Measurements from ENCODE around the gene ATG2A.

Gene ATG2A

DNA sequence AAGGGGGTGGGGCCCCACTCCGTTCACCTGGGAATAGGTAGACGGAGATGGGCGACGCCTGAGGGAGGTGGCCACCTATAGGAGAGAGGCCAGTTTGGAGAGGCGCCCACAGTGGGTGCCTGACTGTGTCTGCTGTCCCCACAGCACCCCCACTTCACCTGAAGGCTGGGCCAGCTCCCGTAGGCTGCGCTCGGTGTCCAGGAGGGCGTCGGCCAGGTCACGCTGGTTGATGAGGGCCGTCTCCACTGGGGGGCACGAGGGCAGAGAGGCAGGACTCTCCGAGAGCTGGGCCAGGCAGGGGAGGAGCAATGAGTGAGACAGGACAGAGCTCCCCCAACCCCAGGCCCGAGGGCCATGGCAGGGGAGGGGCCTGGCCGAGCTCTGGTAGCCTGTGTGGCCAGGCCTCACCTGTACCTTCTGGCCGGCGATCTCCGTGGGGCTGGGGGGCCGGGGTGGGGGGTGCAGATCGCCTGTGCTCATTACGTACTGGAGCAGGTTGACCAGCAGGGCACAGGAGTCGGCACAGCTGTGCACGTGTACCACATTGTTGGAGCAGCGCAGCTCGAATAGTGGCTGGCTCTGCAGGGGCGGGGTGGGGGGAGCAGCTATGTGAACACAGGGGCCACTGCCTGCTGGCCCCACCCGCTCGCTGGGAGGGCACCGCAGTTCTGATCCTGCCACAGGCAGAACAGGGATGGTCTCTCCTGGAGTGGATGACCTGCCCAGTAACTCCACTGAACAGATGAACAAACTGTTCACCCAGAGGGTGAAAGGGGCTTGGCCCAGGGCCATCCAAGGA is 14.7 kb downstream of the ATG2A start:
- DNase-seq (ENCODE audit: low read depth in 2 of 2), result no peak

DNA sequence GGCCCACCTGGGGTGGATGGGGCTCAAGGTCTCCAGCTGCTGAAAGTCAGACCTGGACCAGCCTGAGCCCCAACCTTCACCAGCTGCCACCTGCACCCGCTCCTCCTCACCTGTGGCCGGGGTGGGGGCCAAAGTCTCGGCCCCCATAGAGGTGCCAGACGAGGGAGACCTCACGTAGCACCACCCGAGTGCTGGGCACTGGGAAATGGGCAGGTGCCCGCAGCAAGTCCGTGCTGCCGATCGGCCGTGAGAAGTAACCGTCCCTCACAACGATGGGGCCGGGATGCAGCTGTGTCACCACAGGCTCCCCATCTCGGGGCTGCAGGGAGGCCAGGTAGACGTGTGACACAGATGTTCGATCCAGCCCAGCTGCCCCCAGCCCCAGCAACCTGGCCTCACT is 16.2 kb downstream of the ATG2A start:
- no peak for DNase-seq (ENCODE audit: low read depth in 2 of 2)

DNA sequence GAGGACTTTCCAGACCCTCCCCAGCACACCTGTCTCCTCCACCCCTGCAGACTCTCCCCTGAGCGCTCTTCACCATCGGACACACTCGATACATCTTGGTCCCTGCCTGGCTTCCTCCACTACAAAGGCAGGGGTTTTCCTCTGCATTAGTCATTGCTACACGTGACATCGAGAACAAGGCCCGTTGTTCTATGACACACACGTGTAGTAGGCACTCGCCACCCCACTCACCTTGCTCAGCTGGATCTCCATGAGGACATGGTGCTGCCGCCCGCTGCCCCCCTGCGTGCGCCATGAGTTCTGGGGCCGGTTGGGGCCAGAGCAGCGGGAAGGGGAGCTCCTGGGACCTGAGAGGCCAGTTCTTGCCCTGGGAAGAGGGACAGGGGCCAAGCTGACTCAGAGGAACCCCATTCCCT is 16.7 kb downstream of the ATG2A start:
- DNase-seq (ENCODE audit: low read depth in 2 of 2), result peak in 1 of 2 donors; percentile 51

DNA sequence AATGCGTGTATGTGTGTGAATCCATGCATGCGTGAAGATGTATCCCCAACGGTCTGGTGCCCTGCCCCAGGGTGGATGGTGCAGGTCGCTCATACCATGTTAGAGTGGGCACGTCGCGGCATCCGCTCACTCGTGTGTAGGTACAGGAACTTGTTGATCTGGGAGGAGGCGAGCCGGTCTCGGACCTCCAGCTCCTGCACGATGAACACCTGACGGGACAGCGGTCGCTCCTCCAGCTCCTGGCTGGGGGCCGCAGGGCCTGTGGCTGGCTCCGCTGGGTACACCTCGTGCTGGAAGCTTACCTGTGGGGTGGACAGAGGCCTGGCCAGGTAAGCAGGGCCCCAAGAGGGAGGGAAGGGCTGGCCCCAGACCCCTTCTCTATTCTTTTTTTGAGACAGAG is 18.5 kb downstream of the ATG2A start:
- DNase-seq (ENCODE audit: low read depth in 2 of 2), result no peak

DNA sequence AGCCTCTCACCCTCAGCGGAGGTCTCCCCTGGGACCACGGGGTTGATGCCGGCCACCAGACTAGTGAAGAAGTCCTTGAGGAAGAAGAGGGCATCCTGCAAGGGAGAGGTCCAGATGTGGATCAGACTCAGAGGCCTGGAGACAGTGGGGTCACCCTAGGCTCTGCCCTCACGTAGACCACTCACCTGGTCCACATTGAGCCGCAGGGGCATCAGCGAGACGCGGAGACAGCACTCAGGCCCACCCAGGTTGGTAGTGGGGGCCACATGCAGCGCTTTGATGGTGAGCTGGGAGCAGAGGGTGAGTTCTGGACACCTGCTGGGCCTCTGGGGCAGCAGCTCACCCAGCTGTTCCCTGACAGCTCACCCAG is 18.9 kb downstream of the ATG2A start:
- DNase-seq (ENCODE audit: low read depth in 2 of 2), result no peak

DNA sequence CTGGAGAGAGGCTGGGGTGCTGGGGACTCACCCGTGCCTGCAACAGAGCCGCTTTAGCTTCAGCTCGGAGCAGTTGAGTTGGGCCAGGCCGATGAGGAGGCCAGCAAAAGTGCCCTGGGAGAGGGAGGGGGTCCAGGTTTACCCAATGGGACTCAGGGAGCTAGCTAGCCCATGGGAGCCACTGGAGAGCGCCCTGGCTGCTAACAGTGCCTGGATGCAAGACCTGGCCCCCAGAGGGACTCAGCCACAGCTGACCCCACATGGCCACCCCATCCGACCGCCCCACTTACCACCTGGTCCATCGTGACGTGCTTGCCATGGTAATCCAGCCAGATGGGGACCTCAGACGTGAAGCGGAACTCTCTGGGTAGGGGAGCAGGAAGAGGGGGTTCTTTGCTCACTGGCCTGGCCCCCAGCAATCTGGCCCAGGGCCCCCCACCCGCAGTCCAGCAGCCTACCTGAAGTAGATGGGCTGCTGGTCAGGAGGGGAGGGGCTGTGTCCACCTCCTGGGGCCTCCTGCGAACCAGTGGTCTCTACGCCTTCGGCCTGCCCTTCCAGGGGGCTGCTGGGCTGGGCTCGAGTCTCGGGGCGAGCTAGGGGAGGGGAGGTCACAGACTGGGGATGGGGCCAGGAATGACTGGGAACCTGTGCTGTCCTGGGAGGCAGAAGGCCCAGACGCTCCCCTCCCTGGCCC is 19.5 kb downstream of the ATG2A start:
- no peak for DNase-seq (ENCODE audit: low read depth in 2 of 2)

DNA sequence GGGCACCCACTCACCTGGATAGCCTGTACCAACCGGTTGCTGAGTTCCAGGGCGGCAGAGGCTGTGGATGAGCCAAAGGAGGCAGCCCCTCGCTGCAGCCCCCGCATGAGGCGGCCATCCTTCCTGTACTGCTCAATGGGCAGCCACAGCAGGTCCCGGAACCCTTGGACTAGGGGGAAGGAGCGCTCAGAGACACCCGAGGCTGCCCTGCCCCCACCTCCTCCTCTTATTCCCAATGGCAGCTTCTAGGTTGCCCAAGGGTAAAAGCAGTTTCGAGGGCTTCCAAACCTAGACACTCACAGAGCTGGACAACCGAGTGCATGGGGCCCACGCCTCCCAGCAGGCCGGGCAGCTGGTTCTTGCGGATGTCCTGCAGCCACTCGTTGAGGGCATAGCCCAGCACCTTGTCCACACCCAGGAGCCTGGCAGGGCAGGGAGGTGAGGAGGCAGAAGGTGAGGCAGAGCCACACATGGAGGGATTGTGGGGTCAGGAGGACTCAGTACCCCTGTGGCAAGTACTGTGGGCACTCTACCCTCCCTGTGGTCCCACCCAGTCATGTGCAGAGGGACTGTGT is 20.5 kb downstream of the ATG2A start:
- DNase-seq (ENCODE audit: low read depth in 2 of 2), result no peak

DNA sequence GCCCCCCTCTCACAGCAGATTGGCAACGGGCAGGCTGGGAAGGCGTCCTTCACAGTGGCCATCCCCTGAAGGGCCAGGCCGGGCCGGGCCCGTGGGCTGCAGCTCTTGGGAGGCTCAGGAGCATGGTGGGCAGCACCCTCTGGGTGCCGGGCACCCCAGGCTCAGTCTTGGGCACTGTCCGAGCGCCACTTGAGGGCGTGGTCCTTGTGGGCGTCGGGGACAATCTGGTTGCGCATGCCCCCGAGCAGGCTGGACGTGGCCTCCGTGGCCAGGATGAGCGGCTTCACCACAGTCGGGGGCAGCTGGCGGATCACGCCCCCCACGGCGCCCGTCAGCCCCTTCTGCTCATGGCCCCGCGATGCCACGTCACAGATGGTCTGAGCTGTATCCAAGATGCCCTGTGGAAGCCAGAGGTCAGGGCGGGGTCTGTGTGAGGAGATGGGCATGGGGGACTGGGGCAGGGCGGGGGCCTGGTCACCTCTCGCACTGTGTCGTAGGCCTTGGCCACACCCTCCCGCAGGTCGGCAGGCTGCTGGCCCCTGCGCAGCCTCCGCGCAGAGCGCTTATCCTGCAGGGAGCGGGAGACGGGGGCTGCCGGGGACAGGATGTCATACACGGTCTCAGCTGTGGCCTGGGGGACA is 22.1 kb downstream of the ATG2A start:
- no peak for DNase-seq (ENCODE audit: low read depth in 2 of 2)

DNA sequence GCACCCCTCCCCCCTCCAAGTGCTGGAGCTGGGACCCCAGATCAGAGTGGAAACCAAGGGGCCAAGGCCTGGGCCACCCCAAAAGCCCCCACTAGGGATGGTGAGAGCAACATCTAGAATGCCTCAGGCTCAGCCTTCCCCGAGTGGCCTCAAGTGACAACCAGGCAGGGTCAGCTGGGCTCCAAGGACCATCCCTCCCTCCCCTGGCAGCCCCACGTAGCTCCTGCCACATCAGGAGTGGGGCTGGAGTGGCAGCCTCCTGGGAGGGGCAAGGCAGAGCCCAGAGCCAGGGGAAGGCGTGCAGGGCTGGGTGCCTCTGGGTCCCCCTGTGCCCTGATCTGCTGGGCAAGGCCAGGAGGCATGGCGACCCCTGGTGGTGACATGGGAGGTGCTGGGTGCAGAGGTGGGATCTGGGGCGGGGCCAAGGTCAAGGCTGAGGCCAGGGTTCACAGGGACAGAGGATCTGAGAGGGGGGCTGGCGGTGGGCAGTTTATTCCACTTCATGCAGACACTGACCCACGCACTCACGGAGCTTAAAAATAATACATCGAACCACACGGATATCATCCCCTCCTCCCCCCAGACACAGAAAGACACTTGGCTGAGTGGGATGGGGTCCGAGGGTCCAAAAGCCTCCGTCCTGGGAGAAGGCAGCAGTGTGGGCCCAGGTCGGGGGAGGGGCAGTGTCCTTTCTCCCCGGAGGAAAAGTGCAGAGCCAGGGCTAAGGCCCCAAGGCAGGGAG is 22.8 kb downstream of the ATG2A start:
- peak; percentile 82 to 83 for DNase-seq (ENCODE audit: low read depth in 2 of 2)

DNA sequence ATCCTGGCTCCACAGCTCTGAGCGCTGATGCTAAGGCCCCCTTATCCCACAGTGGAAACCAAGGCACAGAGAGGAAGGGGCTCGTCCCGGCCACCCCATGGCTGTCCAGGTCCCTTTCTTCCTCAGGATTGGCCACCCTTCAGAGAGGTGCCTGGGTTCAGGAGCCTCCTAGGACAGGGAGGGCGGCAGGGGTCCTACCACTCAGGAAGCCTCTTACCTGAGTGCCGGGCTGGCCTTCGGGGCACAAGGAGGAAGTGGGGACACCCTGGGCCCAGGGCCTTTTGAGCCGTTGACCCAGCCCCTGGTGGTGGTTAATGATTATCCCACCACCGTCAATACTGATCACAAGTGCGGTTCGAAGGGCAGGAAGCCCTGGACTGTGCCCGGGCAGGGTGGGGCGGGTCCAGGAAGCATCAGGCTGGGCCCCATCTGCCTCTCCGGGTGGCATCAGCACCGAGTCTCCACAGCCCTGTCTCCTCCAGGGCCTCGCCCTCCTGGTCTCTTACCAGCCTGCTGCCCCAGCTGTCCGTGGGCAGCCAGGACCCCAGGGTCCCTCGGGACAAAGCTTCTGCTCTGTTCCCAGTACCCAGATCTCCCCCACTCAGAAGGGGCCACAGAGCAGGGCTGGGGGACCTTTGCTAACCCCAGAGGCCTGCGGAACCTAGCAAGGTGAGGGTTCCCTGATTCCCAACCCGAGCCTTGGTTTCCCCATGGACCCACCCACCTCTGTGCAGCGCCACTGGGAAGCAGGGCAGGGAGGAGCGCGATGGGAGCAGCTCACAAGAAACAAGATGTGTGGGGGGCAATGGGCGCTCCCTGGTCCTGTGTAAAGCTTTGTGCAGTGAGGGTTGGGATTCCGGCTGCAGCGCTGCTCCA is 23.6 kb downstream of the ATG2A start:
- no peak for DNase-seq (ENCODE audit: low read depth in 2 of 2)

DNA sequence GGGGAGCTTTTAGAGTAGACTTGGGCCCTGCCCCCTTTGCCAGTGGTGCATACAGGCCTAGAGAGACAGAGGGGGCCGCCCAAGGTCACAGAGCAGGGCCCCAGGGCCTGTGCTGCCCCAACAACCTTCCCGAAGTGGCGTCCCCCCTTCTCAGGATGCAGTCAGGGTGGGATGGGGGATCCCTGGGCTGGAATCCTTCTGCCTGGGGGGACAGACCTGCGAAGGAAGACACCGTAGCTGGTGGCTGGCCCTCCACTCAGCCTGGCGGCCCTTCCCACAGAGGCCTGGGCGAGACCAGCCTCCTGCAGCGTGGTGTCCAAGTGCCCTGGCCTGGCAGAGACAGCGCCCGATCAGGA is 24.2 kb downstream of the ATG2A start:
- DNase-seq (ENCODE audit: low read depth in 2 of 2), result no peak

DNA sequence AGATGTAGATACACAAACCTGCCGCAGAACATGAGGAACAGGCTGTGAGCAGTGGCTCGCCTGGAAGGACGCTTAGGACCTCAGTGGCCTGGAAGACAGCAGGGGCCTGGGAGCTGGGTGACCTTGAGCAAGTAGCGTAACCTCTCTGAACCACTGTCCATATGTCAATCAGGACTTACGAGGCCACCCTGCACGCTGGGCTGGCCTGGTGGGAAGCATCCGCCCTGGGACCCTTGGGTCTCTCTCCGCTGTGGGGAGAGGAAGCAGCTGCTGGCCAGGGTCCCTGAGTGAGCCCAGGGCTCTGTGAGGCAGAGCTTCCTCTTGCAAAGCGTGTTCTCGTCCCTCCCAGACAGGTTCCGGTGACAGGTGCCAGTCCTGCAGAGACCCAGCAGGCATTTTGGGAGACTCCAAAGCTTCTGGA is 24.6 kb downstream of the ATG2A start:
- DNase-seq (ENCODE audit: low read depth in 2 of 2), result no peak

DNA sequence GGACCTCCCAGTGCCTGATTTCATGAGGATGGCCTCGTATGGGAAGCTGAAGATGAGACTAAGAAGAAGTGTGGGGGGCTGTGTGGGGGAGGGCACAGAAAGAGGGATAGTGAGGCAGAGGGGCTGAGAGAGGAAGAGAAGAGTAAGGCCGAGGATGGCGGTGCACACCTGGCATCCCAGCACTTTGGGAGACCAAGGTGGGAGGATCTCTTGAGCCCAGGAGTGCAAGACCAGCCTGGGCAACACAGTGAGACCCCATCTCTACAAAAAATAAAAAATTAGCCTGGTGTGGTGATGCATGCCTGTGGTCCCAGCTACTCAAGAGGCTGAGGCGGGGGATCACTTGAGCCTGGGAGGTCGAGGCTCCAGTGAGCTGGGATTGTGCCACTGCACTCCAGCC is 25.1 kb downstream of the ATG2A start:
- DNase-seq (ENCODE audit: low read depth in 2 of 2), result no peak

DNA sequence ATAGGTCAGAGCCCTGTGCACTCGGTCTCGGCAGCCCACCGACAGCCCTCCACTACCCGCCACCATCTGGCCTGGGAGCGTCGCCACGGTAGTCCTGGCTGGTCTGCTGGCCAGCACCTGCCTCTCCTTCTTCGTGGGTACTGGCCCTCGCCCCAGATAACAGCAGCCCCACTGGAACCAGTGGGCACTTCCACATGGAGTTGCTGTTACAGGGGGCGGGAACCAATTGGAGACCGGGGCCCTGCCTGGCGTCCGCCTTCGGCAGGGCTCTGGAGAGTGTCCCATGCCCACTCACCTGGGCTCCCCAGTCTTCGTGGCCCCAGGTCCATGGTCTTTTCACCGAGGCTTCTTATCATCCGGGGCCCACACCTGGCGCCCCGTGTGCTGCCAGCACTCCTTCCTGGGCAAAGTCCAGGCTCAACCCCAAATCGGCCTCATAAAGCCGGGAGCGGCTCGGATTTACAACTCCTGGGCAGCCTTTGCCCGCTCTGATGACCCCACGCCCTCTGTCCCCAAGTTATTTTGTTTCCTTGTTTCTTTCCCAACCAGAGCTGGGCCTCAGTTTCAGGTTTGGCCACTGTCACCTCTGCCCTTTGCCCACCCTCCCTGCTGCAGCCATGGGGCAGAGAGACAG is 25.7 kb downstream of the ATG2A start:
- no peak for DNase-seq (ENCODE audit: low read depth in 2 of 2)

DNA sequence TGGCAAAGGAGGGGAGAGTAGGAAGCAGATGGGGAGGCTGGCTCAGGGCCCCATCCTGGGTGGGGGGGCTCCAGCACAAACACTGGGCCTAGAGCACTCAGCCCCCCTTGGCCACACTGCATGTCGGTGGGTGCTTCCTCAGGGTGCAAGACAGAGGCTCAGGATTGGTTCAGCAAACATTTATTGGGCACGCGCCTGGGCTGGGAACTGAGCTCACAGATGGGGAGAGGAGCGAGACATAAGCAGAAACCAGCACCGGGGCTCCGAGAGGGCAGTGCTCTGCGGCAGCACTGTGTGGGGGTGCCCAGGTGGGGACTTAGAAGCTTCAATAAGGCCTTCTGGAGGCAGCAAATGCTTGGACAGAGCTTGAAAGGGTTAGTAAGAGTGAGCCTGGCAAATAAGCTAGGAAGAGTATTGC is 26.5 kb downstream of the ATG2A start:
- DNase-seq (ENCODE audit: low read depth in 2 of 2), result no peak

DNA sequence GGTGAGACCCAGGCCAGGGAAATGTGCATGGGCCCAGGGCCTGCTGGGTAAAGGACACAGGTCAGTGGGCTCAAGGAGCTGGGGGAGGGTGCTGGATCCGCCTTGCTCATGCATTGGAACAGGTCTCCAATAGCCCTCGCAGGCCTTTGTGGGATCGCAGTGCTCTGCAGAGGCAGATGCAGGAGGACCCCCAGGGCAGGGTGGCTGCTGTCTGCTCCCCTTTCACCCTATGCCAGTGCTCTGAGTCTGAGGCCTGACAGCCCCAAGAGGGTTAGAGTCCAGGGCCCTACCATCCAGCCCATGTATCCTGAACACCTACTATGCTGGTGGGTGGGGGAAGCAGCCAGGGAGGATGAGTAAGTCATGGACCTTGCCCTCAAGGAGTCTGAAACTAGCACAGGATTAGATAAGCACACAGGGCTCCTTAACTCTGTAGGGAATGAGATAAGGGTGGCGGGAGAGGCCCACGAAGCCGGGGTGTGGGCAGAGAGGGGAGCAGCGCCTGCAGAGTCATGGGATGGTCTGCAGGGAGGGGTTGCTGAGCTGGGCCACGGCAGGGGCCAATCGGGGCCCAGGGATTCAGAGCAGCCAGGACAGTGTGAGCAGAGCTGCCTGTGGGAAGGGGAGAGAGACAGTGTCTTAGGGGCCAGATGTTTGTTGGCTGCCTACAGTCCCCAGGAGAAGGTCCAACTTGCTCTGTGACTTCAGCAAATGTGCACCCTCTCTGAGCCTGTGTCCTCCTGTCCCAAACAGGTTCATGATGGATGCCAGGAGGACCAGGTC is 28.1 kb downstream of the ATG2A start:
- no peak for DNase-seq (ENCODE audit: low read depth in 2 of 2)

DNA sequence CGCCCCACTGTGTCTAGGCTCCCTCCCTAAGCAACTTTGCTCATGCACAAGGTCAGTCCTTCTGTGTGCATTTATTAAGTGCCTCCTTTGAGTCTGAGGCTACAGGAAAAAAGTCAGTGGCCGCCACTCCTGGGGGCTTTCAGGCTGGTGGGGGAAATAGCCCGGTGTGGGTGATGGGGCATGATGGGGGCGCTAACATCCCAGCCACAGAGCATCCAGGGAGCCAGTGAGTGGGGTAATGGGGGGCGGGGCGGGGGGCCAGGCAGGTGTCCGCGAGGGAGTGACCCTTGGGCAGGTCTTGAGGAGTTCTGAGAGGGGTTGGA is 28.6 kb downstream of the ATG2A start:
- DNase-seq (ENCODE audit: low read depth in 2 of 2), result no peak

DNA sequence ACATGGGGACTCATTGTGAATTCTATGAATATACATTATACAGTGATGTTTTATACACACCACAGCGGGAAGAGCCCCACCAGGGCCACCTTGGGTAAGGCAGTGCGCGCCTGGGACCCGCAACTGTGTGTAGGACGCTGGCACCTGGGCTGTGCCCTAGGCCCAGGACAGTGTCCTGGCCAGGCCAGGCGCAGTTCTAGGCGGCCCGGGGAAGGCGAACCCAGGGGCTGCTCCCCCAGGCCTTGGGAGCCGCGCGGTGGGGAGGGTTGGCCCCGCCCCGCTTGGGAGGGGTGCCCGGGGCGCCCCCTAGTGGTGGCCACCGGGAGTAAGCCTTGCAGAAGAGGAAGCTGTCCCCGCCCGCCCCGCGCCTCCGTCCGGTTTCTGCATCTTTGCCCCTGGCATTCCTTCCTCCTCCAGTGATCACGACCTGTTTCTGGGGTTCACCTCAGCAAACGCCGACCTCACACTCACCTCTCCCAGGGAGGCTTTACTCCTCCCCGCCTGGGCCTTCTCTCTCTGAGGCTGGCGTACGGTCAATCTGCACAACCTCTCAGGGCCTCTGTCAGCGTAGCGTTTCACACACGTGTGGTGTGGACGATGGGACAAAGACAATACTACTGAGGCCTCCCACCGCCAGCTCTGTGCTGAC is 29.1 kb downstream of the ATG2A start:
- peak; percentile 70 to 76 for DNase-seq (ENCODE audit: low read depth in 2 of 2)

DNA sequence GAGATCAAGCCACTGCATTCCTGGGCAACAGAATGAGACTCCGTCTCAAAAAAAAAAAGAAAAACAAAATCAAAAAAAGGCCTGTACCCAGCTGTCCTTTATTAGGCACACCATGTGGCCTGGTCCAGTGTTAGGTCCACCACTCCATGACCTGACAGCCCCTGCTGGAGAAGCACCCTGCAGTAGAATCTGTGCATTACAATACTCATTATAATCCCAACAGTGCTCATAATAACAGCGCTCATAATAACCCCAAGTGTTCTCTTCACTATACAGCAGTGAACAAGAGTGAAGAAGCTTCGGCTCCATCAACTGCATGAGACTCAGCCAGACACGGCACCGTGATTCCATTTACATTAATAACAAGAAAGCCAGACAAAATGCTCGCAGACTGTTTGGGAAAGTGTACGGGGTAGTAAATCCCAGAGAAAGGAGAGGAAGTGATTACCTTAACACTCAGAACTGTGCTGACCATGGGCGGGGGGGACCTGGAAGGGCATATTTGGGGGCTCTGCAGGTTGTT is 29.7 kb downstream of the ATG2A start:
- no peak for DNase-seq (ENCODE audit: low read depth in 2 of 2)

All from stimulated activated CD8-positive, alpha-beta memory T cell treated with anti-CD3 and anti-CD28 coated beads, Interleukin-15, amount 100 ng/mL, for 48 hours (primary cell).